Mesendoderm (in vitro differentiated cells): ENCODE measurements around the gene SCUBE1.

Source experiments
- DNase-seq: peaks from one replicate; pipeline ENCODE4 v3.0.0; 2013
- H2AK5ac ChIP-seq: 2 replicates; pipeline ENCODE4 v1.6.1; 2013; ENCODE audit warnings: low read length, inconsistent platforms
- H2BK120ac ChIP-seq: 2 replicates; pipeline ENCODE4 v1.6.1; 2013; ENCODE audit warnings: low read depth, mild to moderate bottlenecking, low read length, moderate library complexity, mixed read lengths
- H2BK15ac ChIP-seq: replicated peaks from 2 replicates; pipeline ENCODE4 v1.6.1; 2013; ENCODE audit warnings: low read depth, mild to moderate bottlenecking, moderate library complexity
- H2BK5ac ChIP-seq: 2 replicates; pipeline ENCODE4 v1.6.1; 2013; ENCODE audit warnings: low read length, inconsistent platforms
- H3K18ac ChIP-seq: 2 replicates; pipeline ENCODE4 v1.6.1; 2013; ENCODE audit warnings: mild to moderate bottlenecking, low read length, mixed read lengths
- H3K23ac ChIP-seq: one replicate; pipeline ENCODE4 v1.6.1; 2013; ENCODE audit warnings: low read length
- H3K27ac ChIP-seq: 2 replicates; pipeline ENCODE4 v1.5.1; 2013; ENCODE audit warnings: low read depth, mild to moderate bottlenecking, inconsistent platforms, low read length, moderate library complexity
- H3K27me3 ChIP-seq: 2 replicates; pipeline ENCODE4 v1.6.1; 2013; ENCODE audit warnings: low read length, control low read depth, mild to moderate bottlenecking, inconsistent platforms; ENCODE audit not compliant: insufficient read depth, poor library complexity
- H3K36me3 ChIP-seq: 2 replicates; pipeline ENCODE4 v1.6.1; 2013; ENCODE audit warnings: low read length, inconsistent platforms; ENCODE audit not compliant: control insufficient read depth, insufficient read depth
- H3K4ac ChIP-seq: one replicate; pipeline ENCODE4 v1.6.1; 2013; ENCODE audit warnings: low read depth, mild to moderate bottlenecking, low read length, moderate library complexity
- H3K4me1 ChIP-seq: 2 replicates; pipeline ENCODE4 v1.6.1; 2013; ENCODE audit warnings: low read depth, low read length, inconsistent platforms; ENCODE audit not compliant: control insufficient read depth
- H3K4me2 ChIP-seq: 2 replicates; pipeline ENCODE4 v1.6.1; 2013; ENCODE audit warnings: low read length
- H3K4me3 ChIP-seq: 2 replicates; pipeline ENCODE4 v1.5.1; 2013; ENCODE audit warnings: mild to moderate bottlenecking, low read length
- H3K56ac ChIP-seq: one replicate; pipeline ENCODE4 v1.6.1; 2013; ENCODE audit warnings: low read length
- H3K79me1 ChIP-seq: 2 replicates; pipeline ENCODE4 v1.6.1; 2013; ENCODE audit warnings: low read length, inconsistent platforms
- H3K79me2 ChIP-seq: 2 replicates; pipeline ENCODE4 v1.6.1; 2013; ENCODE audit warnings: mild to moderate bottlenecking, low read length; ENCODE audit not compliant: control insufficient read depth, insufficient read depth
- H3K9ac ChIP-seq: 2 replicates; pipeline ENCODE4 v1.6.1; 2013; ENCODE audit warnings: low read length, inconsistent platforms
- H4K5ac ChIP-seq: one replicate; pipeline ENCODE4 v1.6.1; 2013; ENCODE audit warnings: low read length
- H4K8ac ChIP-seq: one replicate; pipeline ENCODE4 v1.6.1; 2013; ENCODE audit warnings: low read depth, mild to moderate bottlenecking, control low read depth, low read length, moderate library complexity
- WGBS: extraction: QIAGEN DNeasy Blood & Tissue Kit; methylation state at CpG from one replicate; pipeline ENCODE4 v1.1.7; 2013; ENCODE audit warnings: low lambda C conversion rate, missing lambda C conversion rate; ENCODE audit not compliant: insufficient coverage; ENCODE audit errors: extremely low coverage; 5-methylcytosine and 5-hydroxymethylcytosine counted together

Gene SCUBE1

DNA sequence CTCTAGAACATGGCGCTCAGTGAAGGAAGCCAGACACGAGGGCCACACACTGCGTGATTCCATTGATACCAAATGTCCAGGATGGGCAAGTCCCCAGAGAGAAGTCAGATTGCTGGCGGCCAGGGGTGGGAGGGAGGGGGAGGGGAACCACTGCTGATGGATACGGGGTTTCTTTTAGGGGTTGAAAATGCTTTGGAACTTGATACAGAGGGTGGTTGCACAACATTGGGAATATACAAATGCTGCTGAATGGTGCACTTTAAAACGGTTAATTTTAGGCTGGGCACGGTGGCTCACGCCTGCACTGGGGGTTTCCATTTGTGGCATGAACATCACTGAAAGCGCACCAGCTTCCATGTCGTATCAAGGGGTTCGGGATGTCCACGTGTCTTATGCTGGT, 186.8 kb downstream of the SCUBE1 start:
- H2AK5ac ChIP-seq: no peak overlapping the region
- H3K27me3 ChIP-seq: no peaks in the 10 kb centered on the region
- H3K23ac ChIP-seq: no peak overlapping the region
- H2BK15ac ChIP-seq: no peak overlapping the region
- H3K27ac ChIP-seq: no peak overlapping the region
- H3K56ac ChIP-seq: no peak overlapping the region
- no peaks in the 10 kb centered on the region for H3K36me3 ChIP-seq
- no peaks in the 10 kb centered on the region for H3K79me1 ChIP-seq
- no CpG with 5 or more reads among the region's 12 CpGs for WGBS
- H4K5ac ChIP-seq: no peak overlapping the region
- H3K4me1 ChIP-seq: no peaks in the 10 kb centered on the region
- no peak overlapping the region for H3K4ac ChIP-seq
- H2BK5ac ChIP-seq: no peak overlapping the region
- H2BK120ac ChIP-seq: no peak overlapping the region
- no peak for DNase-seq
- H3K4me3 ChIP-seq: no peak overlapping the region
- no peaks in the 10 kb centered on the region for H3K79me2 ChIP-seq
- H3K4me2 ChIP-seq: no peak overlapping the region
- H4K8ac ChIP-seq: no peak overlapping the region
- H3K18ac ChIP-seq: no peak overlapping the region
- no peak overlapping the region for H3K9ac ChIP-seq

GRCh38 chr22:43155789-43156188, 187.4 kb downstream of the SCUBE1 start:
- WGBS: no CpG with 5 or more reads among the region's 5 CpGs
- DNase-seq: no peak
- H4K8ac ChIP-seq: no peak overlapping the region

DNA sequence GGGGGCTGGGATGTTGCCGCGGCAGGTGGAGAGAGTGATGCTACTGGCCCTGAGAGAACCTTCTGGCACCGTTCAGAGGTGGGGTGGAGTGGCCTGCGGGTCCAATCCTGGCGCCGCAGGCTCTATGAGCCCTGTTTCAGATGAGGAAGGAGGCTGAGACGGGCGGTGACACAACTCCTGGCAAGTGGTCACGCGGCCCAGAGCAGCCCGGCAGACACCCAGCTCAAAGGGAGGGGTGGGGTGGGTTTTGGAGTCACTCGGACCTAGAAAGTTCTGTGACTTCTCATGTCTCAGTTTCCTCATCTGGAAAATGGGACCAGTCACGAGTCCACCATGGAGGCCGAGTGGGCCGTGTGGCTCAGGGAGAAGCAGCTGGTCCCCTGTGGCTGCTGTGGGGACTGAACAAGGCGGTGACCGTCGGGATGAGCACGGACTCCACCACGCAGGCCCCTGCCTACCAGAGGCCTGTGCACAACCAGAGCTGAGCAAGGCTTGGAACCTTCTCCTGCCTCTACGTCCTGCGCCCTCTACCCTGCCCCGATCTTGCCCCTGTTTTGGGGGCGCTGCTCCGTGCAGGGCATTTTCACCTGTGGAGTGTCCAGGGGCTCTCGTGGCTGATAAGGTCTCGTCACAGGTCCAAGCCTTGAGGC, 188.2 kb downstream of the SCUBE1 start:
- Histone ChIP-seq H2BK120ac (no peak overlapping the region), H3K4me2 (no peak overlapping the region), H3K56ac (no peak overlapping the region), H2BK5ac (no peak overlapping the region), H3K18ac (no peak overlapping the region), H3K27me3 (no peaks in the 10 kb centered on the region), H3K27ac (no peak overlapping the region), H3K23ac (no peak overlapping the region), H2BK15ac (no peak overlapping the region), H4K5ac (no peak overlapping the region), H3K9ac (no peak overlapping the region), H3K4me1 (no peaks in the 10 kb centered on the region), H3K79me1 (no peaks in the 10 kb centered on the region), H3K36me3 (no peaks in the 10 kb centered on the region), H4K8ac (no peak overlapping the region), H3K4ac (no peak overlapping the region), H2AK5ac (no peak overlapping the region), H3K79me2 (no peaks in the 10 kb centered on the region), H3K4me3 (no peak overlapping the region)
- no CpG with 5 or more reads among the region's 27 CpGs for WGBS
- DNase-seq: no peak

More at GRCh38 chr22:43155789-43156188, 187.4 kb downstream of the SCUBE1 start:
- H2BK5ac ChIP-seq: no peak overlapping the region
- no peaks in the 10 kb centered on the region for H3K79me1 ChIP-seq
- H3K9ac ChIP-seq: no peak overlapping the region
- no peak overlapping the region for H3K4me2 ChIP-seq
- no peak overlapping the region for H3K4ac ChIP-seq
- no peak overlapping the region for H3K18ac ChIP-seq
- no peak overlapping the region for H3K56ac ChIP-seq
- H3K36me3 ChIP-seq: no peaks in the 10 kb centered on the region
- no peak overlapping the region for H3K23ac ChIP-seq
- H4K5ac ChIP-seq: no peak overlapping the region
- H3K4me3 ChIP-seq: no peak overlapping the region
- no peak overlapping the region for H2BK15ac ChIP-seq
- no peaks in the 10 kb centered on the region for H3K4me1 ChIP-seq
- no peaks in the 10 kb centered on the region for H3K27me3 ChIP-seq
- no peak overlapping the region for H3K27ac ChIP-seq
- no peak overlapping the region for H2BK120ac ChIP-seq
- H3K79me2 ChIP-seq: no peaks in the 10 kb centered on the region
- no peak overlapping the region for H2AK5ac ChIP-seq

- Histone ChIP-seq H2BK120ac (no peak overlapping the region), H2BK5ac (no peak overlapping the region), H3K4me1 (no peaks in the 10 kb centered on the region), H3K4me3 (no peak overlapping the region), H4K5ac (no peak overlapping the region), H3K4ac (no peak overlapping the region), H3K27ac (no peak overlapping the region), H3K23ac (no peak overlapping the region), H3K18ac (no peak overlapping the region), H3K56ac (no peak overlapping the region), H3K36me3 (no peaks in the 10 kb centered on the region), H2AK5ac (no peak overlapping the region), H3K27me3 (no peaks in the 10 kb centered on the region), H2BK15ac (no peak overlapping the region), H3K79me2 (no peaks in the 10 kb centered on the region), H3K9ac (no peak overlapping the region), H3K4me2 (no peak overlapping the region), H4K8ac (no peak overlapping the region), H3K79me1 (no peaks in the 10 kb centered on the region)
- no peak for DNase-seq
- WGBS: no CpG with 5 or more reads among the region's 9 CpGs
Measured at GRCh38 chr22:43153899-43154298, 189.3 kb downstream of the SCUBE1 start.

GRCh38 chr22:43152357-43153071, 190.7 kb downstream of the SCUBE1 start:
- no peak overlapping the region for H4K5ac ChIP-seq
- peak overlapping the region; percentile 45 for H3K4me2 ChIP-seq
- H3K79me2 ChIP-seq: no peaks in the 10 kb centered on the region
- H3K18ac ChIP-seq: no peak overlapping the region
- H2AK5ac ChIP-seq: peak overlapping the region; percentile 24
- no peaks in the 10 kb centered on the region for H3K36me3 ChIP-seq
- H2BK5ac ChIP-seq: no peak overlapping the region
- H3K27me3 ChIP-seq: no peaks in the 10 kb centered on the region
- peak overlapping the region; percentile 90 for H3K56ac ChIP-seq
- no peaks in the 10 kb centered on the region for H3K79me1 ChIP-seq
- H4K8ac ChIP-seq: no peak overlapping the region
- no peak overlapping the region for H2BK120ac ChIP-seq
- peak; percentile 11 for DNase-seq
- no CpG with 5 or more reads among the region's 22 CpGs for WGBS
- peak overlapping the region; percentile 56 for H3K9ac ChIP-seq
- no peak overlapping the region for H3K4me3 ChIP-seq
- no peak overlapping the region for H2BK15ac ChIP-seq
- no peak overlapping the region for H3K27ac ChIP-seq
- H3K4ac ChIP-seq: no peak overlapping the region
- H3K23ac ChIP-seq: no peak overlapping the region
- no peaks in the 10 kb centered on the region for H3K4me1 ChIP-seq
